ENCODE results near the gene DPP4. TPM values are rescaled to one million over a fixed set of nuclear protein-coding genes. Genes with fewer than 3 reads are reported as not detected.
A peak's percentile ranks its signal among the peaks of the same experiment; 100 is the strongest.

The DPP4 gene
- total and polyA plus RNA-seq, 2 of the 13 experiments (the other 11 are each of a cell fraction or from before 2014, with no cell fraction given): 39.4 to 109 TPM

DNA sequence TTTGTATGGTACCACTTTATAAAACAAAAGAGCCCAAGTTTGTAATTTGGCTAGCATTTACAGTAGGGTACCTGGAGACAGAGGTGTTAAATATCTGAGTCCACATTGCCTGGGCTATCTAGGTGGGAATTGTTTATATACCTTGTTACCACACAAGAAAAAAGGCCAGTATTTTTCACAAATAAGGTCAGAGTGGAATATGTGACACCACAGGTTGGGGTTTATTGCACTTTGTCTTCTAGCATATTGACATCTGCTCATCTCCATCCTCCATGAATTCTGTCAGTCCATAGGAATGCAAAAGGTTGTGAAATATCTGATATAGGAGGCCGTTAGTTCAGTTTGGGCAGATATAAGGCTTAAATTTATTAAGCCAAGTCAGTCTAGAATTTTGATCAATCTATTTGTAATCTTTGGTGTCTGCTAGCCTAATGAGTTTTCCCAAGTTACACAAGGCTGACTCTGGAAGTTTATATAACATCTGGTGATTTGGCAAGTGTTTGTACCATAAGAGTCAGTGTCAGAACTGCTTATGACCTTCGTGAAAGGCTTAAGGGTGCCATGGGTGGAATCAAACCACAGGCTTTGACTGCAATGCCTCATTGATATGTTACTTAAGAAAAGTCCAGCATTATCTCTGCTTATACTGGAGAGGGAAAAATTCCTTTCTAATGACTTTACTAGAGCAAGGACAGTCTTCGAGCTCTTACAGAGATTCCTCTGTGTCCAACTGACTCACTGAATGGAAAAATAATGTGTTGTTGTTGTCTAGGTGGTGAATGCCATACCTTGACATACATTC, 11.3 kb upstream of the DPP4 start (continued):
- TF ChIP-seq, protein P1, sequence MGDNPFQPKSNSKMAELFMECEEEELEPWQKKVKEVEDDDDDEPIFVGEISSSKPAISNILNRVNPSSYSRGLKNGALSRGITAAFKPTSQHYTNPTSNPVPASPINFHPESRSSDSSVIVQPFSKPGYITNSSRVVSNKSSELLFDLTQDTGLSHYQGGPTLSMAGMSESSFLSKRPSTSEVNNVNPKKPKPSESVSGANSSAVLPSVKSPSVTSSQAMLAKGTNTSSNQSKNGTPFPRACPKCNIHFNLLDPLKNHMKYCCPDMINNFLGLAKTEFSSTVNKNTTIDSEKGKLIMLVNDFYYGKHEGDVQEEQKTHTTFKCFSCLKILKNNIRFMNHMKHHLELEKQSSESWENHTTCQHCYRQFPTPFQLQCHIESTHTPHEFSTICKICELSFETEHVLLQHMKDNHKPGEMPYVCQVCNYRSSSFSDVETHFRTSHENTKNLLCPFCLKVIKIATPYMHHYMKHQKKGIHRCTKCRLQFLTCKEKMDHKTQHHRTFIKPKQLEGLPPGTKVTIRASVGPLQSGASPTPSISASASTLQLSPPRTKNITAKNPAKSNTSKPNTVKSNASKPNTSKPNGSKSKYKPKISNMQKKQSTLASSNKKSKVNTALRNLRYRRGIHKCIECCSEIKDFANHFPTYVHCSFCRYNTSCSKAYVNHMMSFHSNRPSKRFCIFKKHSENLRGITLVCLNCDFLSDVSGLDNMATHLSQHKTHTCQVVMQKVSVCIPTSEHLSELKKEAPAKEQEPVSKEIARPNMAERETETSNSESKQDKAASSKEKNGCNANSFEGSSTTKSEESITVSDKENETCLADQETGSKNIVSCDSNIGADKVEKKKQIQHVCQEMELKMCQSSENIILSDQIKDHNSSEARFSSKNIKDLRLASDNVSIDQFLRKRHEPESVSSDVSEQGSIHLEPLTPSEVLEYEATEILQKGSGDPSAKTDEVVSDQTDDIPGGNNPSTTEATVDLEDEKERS (CRISPR knock-in tag; IDR thresholded peaks at IDR 0.05): no peak
- no peak for TF ChIP-seq ZFP90 (CRISPR knock-in tag; IDR thresholded peaks at IDR 0.05; ENCODE audit: borderline replicate concordance)
- no peak for TF ChIP-seq SOX13 (IDR thresholded peaks at IDR 0.05)
- peak in 1 of 2 experiments; percentile 81; a peak in 2 of 4 replicates for TF ChIP-seq SOX13 (CRISPR knock-in tag; conservative IDR thresholded peaks at IDR 0.05 in 1 of 2, IDR thresholded peaks at IDR 0.05 in 1 of 2)
- TF ChIP-seq, protein P2, sequence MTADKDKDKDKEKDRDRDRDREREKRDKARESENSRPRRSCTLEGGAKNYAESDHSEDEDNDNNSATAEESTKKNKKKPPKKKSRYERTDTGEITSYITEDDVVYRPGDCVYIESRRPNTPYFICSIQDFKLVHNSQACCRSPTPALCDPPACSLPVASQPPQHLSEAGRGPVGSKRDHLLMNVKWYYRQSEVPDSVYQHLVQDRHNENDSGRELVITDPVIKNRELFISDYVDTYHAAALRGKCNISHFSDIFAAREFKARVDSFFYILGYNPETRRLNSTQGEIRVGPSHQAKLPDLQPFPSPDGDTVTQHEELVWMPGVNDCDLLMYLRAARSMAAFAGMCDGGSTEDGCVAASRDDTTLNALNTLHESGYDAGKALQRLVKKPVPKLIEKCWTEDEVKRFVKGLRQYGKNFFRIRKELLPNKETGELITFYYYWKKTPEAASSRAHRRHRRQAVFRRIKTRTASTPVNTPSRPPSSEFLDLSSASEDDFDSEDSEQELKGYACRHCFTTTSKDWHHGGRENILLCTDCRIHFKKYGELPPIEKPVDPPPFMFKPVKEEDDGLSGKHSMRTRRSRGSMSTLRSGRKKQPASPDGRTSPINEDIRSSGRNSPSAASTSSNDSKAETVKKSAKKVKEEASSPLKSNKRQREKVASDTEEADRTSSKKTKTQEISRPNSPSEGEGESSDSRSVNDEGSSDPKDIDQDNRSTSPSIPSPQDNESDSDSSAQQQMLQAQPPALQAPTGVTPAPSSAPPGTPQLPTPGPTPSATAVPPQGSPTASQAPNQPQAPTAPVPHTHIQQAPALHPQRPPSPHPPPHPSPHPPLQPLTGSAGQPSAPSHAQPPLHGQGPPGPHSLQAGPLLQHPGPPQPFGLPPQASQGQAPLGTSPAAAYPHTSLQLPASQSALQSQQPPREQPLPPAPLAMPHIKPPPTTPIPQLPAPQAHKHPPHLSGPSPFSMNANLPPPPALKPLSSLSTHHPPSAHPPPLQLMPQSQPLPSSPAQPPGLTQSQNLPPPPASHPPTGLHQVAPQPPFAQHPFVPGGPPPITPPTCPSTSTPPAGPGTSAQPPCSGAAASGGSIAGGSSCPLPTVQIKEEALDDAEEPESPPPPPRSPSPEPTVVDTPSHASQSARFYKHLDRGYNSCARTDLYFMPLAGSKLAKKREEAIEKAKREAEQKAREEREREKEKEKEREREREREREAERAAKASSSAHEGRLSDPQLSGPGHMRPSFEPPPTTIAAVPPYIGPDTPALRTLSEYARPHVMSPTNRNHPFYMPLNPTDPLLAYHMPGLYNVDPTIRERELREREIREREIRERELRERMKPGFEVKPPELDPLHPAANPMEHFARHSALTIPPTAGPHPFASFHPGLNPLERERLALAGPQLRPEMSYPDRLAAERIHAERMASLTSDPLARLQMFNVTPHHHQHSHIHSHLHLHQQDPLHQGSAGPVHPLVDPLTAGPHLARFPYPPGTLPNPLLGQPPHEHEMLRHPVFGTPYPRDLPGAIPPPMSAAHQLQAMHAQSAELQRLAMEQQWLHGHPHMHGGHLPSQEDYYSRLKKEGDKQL (CRISPR knock-in tag; IDR thresholded peaks at IDR 0.05; ENCODE audit: low read depth): no peak
- no peak for TF ChIP-seq FUBP1 (CRISPR knock-in tag; IDR thresholded peaks at IDR 0.05; ENCODE audit: borderline replicate concordance)
- TF ChIP-seq, protein P3, sequence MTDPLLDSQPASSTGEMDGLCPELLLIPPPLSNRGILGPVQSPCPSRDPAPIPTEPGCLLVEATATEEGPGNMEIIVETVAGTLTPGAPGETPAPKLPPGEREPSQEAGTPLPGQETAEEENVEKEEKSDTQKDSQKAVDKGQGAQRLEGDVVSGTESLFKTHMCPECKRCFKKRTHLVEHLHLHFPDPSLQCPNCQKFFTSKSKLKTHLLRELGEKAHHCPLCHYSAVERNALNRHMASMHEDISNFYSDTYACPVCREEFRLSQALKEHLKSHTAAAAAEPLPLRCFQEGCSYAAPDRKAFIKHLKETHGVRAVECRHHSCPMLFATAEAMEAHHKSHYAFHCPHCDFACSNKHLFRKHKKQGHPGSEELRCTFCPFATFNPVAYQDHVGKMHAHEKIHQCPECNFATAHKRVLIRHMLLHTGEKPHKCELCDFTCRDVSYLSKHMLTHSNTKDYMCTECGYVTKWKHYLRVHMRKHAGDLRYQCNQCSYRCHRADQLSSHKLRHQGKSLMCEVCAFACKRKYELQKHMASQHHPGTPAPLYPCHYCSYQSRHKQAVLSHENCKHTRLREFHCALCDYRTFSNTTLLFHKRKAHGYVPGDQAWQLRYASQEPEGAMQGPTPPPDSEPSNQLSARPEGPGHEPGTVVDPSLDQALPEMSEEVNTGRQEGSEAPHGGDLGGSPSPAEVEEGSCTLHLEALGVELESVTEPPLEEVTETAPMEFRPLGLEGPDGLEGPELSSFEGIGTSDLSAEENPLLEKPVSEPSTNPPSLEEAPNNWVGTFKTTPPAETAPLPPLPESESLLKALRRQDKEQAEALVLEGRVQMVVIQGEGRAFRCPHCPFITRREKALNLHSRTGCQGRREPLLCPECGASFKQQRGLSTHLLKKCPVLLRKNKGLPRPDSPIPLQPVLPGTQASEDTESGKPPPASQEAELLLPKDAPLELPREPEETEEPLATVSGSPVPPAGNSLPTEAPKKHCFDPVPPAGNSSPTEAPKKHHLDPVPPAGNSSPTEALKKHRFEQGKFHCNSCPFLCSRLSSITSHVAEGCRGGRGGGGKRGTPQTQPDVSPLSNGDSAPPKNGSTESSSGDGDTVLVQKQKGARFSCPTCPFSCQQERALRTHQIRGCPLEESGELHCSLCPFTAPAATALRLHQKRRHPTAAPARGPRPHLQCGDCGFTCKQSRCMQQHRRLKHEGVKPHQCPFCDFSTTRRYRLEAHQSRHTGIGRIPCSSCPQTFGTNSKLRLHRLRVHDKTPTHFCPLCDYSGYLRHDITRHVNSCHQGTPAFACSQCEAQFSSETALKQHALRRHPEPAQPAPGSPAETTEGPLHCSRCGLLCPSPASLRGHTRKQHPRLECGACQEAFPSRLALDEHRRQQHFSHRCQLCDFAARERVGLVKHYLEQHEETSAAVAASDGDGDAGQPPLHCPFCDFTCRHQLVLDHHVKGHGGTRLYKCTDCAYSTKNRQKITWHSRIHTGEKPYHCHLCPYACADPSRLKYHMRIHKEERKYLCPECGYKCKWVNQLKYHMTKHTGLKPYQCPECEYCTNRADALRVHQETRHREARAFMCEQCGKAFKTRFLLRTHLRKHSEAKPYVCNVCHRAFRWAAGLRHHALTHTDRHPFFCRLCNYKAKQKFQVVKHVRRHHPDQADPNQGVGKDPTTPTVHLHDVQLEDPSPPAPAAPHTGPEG (CRISPR knock-in tag; IDR thresholded peaks at IDR 0.05): no peak
- no peak for TF ChIP-seq ZBTB43 (CRISPR knock-in tag; conservative IDR thresholded peaks at IDR 0.05)
- no peak for TF ChIP-seq ZKSCAN5 (CRISPR knock-in tag; IDR thresholded peaks at IDR 0.05)
